SHP77 (cell line): Measurements from ENCODE around the gene AMBRA1.

Source experiments
- DNase-seq, 2 experiments: peaks; one replicate each; lab custom pipeline; 2025; lab: John Stamatoyannopoulos, UW

Gene AMBRA1

GRCh38 chr11:46475051-46475925 lies 118.5 kb downstream of the AMBRA1 start:
- no peak for DNase-seq

- no peak for DNase-seq
Observed at GRCh38 chr11:46472662-46472994, 121.2 kb downstream of the AMBRA1 start.

GRCh38 chr11:46471943-46472661 lies 121.7 kb downstream of the AMBRA1 start:
- no peak for DNase-seq

GRCh38 chr11:46469926-46470325 lies 123.9 kb downstream of the AMBRA1 start:
- no peak for DNase-seq

- no peak for DNase-seq
Observed at GRCh38 chr11:46465683-46466082, 128.1 kb downstream of the AMBRA1 start.

- no peak for DNase-seq
Observed at GRCh38 chr11:46463701-46464421, 130.0 kb downstream of the AMBRA1 start.

GRCh38 chr11:46461461-46461927 lies 132.3 kb downstream of the AMBRA1 start:
- no peak for DNase-seq

GRCh38 chr11:46458491-46458890 lies 135.3 kb downstream of the AMBRA1 start:
- DNase-seq = no peak

- DNase-seq = no peak
Observed at GRCh38 chr11:46457659-46458424, 136.0 kb downstream of the AMBRA1 start.

- DNase-seq = no peak
Observed at GRCh38 chr11:46457021-46457420, 136.8 kb downstream of the AMBRA1 start.

GRCh38 chr11:46456269-46457001 lies 137.4 kb downstream of the AMBRA1 start:
- no peak for DNase-seq

- DNase-seq = no peak
Observed at GRCh38 chr11:46455834-46456233, 138.0 kb downstream of the AMBRA1 start.

GRCh38 chr11:46452918-46453517 lies 140.8 kb downstream of the AMBRA1 start:
- DNase-seq = no peak

GRCh38 chr11:46451759-46452158 lies 142.1 kb downstream of the AMBRA1 start:
- no peak for DNase-seq

GRCh38 chr11:46450846-46451477 lies 142.9 kb downstream of the AMBRA1 start:
- DNase-seq = no peak

GRCh38 chr11:46447544-46447943 lies 146.3 kb downstream of the AMBRA1 start:
- no peak for DNase-seq

GRCh38 chr11:46445920-46446771 lies 147.7 kb downstream of the AMBRA1 start:
- no peak for DNase-seq

- no peak for DNase-seq
Observed at GRCh38 chr11:46445192-46445919, 148.5 kb downstream of the AMBRA1 start.

- no peak for DNase-seq
Observed at GRCh38 chr11:46444305-46444704, 149.5 kb downstream of the AMBRA1 start.
